NCI-H69 (cell line): ENCODE results near the gene SLC16A6.
A peak's percentile ranks its signal among the peaks of the same experiment; 100 is the strongest.
"Not testable (repeated sequence)": the region's sequence is repeated elsewhere in the genome, so short reads cannot be mapped to it uniquely, and the experiment has no call there.

Source experiments
- DNase-seq: peaks from one replicate; lab custom pipeline; 2025; lab: John Stamatoyannopoulos, UW

The SLC16A6 gene

DNA sequence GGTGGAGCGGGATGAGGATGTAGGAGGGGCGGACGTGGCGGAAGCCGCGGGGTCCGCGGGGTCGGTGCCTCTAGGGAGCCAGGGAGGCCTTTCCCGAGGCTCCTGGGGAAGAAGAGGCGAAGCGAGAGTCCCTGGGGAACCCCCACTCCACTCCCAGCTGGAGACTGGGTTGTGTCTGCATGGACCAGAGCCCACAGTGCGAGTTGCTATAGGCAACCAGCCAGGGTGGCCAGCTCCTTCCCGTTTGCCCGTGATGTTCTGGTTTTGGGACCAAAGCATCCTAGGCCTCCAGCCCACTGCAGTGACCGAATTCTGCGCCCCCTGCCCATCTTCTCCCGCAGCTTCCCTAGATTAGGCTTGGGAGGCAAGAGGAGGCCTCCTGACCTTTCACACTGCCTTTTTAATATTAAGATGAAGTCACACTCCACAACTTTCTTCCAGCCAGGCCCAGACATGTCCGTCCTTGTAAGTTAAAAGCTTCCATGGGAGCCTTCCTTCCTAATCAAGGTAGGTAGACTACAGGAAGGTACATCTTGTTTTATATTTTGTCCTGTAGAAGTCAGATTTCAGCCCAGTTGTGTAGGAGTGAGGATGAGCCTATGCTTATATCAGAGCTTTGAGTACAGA, 42.6 kb downstream of the SLC16A6 start:
- DNase-seq: peak; percentile 80

DNA sequence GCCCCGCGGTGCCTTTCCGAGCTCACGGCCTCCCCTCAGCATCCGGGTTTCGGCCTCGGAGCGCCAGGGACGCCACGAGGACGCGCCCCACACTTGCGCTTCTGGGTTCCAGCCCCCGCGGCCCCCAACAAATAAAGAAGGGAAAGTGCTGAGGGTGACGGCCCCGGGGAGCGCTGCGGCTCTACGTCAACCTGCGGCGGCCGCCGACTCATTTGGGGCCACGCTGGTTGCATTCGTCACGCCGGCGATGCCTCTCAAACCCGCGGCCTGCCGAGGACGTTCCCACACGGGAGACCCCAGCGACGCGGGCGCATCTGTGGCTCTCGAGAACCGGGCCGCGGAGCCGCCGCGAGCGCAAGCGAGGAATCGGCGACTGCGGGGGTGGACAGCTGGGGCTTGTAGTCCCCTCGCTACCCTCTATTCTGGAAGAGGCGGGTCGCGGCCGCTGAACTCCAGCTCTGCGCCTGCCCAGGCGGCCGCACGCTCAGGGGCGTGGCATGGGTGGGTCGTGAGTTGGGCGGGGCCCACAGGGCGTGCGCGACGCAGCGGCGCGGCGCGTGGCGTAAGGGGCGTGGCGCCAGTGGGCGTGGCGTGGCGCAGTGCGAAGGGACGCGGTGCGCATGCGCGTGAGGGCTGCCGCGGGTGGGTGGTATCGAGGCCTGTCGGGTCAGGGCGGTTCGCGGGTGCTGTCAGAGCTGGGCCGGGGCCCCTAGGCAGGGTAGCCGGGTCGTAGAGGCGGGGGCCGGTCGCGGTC, 43.3 kb downstream of the SLC16A6 start, which contains the start of gene AMZ2:
TSS of gene AMZ2 (plus strand) at position 599 of the 754 bp plus-strand sequence. CDS start 2,145 bp downstream, outside the sequence.
- peak; percentile 98 for DNase-seq

DNA sequence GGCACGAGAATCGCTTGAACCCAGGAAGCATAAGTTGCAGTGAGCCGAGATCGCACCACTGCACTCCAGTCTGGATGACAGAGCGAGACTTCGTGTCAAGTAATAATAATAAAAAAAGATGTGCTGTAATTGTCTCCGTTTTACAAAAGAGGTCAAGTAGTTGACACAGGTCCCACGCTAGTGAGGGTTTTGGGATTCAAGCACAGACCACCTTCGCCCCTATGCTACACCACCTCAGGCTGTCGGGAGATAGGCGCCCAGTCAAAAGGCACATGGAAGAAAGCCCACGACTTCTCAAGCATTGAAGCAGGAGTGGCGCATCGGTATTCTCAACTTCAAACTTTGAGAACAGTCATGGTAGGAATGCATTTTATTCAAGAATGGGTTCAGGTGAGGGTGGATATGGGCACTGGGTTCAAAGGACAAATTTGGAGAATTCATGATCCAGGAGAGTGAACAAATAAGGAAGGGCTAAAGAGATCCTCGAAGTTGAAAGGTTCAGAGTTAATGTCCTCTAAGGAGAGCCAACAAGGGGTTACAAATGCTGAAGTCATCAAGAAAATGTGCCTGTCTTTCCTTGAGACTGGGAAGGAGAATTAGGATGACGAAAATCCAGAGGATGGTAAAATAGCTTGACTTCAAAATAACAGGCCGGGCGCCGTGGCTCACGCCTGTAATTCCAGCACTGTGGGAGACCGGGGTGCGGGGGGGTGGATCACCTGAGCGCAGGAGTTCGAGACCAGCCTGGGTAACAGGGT, 44.5 kb downstream of the SLC16A6 start:
- DNase-seq: no peak

DNA sequence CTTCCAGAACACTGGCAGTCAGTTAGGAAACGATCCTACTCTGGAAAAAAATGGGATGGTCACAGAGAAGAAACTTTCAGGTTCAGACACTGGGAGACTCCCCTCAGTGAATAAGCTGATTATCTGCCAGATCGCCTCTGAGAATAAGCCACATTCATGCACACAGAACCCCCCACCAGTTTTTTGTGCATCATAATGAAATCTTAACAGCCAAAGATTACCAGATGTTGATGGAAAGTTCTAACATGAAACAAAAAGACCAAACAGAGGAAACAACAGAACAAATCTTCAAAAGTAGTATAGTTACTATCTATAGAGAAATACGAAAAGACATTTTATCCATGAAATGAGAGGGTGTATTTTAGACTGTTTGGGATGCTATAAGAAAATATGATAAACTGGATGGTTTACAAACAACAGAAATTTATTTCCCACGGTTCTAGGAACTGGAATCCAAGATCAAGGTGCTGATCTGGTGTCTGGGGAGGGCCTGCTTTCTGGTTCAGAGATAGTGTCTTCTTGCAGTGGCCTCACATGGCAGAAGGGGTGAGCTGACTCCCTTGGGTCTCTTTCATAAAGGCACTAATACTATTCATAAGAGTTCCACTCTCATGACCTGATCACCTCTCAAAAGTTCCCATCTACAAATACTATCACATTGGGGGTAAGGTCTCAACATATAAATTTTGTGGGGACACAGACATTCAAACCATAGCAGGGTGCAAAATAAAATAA, 51.1 kb downstream of the SLC16A6 start:
- DNase-seq: no peak

DNA sequence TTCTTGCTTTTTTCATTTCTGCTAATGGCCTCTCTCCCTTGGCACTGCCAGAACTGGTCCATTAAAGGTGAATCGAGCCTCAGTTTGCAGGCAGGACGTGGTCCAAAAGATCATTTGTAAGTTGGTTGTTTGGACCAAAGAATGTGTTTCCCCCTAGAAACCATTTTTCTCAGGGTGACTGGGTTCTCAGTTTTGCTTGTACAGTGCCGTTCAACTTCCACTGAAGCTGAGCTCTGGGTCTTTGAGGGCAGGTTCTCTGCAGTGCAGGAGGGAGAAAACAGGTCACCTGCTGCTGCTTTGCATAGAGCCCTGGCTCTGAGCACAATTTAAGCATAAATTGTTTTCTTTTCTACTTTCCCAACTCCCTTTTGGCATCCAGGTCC, 52.1 kb downstream of the SLC16A6 start:
- DNase-seq: no peak

DNA sequence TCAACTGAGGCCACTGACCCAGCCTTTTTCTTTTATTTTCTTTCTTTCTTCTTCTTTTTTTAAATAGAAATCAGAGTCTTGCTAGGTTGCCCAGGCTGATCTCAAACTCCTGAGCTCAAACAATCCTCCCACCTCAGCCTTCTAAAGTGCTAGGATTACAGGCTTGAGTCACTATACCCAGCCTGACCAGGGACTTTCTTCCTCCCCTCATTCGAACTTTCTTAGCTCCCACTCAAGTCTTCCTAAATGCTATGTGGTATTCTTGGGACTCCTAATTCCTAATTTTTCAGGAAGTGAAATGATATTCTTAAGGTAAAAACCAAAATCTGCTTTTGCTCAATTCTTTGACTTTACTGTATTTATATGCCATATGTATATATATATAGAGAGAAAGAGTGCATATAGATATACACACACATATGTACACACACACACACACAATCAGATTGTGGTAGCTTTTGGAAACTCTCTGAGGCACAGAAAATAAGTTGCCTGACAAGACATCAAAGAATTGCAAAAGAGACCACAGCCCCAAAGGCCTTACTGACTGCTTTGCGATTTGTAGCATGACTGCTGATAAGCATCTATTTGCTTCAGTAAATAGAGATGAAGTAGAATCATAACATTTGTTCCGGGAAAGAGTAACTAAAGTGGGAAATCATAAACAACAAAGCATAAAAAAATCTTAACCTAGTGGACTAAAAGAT, 52.6 kb downstream of the SLC16A6 start:
- no peak for DNase-seq

DNA sequence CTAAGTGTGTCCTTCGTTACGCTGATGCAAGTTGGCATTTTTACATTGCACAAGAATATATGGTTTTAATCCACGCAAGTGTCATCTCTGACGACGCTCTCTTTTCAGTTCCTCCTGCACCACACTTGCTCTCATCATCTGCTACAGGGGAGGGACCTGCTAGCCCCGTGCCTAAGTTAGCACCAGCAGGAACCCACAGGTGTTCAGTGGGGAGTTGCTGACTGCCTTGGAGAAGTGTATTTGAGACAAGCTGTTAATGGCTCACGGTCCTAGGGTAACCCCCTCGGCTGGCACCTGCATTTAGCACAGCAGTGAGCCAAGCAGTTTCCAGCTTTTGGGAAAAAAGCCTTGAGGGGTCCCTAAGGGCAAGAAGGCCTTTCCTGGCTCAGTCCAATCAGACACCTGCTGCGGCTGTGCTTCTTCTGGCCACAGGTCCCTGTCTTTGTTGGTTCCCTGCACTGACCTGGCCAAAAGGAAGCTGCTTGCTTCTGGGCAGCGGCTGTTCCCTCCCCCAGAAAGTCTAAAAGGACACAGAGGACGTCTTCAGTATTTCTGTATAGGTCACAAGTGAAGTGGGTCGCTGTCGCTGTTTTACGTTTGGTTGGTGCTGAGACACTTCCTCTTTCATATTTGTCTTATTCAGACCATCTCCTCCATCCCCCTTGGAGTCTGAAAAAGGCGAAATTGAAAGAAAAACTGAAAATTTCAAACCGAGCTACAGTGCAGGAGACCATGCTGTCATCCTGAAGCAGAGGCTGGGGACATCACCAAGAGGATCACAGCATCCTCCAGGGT, 53.4 kb downstream of the SLC16A6 start:
- DNase-seq: not testable (repeated sequence)

DNA sequence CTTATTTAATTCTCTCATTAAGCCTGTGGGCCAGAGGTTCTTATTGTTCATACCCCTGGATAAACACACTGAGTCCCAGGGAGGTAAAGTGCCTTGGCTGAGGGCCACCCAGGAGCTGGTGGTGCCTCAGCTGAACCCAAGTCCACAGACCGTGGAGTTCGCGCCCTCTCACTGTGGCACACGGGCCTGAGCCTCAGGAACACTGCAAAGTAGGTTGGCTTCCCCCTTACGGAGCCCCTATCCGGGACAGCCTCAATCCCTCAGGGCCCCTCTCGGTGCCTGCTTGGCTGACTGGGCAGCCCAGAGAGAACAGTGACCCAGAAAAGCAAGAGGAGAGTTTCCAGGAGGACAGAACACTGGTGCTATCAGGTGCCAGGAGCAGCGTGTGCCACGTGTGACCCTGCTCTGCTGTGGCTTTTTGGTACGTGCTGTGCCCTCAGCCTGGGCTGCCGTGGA, 55.6 kb downstream of the SLC16A6 start:
- not testable (repeated sequence) for DNase-seq

DNA sequence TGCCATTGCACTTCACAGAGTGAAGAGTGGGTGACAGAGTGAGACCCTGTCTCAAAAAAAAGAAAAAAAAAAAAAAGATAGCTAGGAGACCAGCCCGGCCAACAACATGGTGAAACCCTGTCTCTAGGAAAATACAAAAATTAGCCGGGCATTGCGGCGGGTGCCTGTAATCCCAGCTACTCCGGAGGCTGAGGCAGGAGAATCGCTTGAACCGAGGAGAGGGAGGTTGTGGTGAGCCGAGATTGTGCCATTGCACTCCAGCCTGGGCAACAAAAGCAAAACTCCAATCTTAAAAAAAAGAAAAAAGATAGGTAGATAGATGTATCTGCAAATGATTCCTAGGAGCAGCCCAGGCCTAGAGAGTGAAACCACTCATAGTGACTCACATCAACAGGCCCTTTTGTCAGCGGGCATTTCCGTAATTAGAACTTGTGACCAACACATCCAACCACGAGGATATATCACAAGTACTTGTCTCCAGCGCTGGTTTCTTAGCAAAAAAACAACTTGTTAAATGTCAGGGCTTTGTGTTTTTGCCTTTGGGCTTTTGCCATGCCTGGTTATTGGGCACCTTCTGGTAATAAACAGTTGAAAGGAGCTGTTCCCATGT, 56.1 kb downstream of the SLC16A6 start:
- peak; percentile 20 for DNase-seq

DNA sequence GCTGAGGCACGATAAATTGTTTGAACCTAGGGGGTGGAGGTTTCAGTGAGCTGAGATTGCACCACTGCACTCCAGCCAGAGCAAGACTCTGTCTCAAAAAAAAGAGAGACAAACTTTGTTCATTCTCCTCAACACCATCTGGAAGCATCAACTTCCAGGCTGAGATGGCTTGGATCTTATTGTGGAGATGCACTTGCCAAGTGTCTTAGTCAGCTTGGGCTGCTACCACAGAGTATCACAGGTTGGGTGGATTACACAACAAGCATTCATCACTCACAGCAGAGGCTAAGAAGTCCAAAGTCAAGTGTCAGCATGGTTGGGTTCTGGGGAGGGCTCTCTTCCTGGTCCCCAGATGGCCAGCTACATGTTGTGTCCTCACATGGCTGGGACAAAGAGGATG, 58.2 kb downstream of the SLC16A6 start:
- not testable (repeated sequence) for DNase-seq

DNA sequence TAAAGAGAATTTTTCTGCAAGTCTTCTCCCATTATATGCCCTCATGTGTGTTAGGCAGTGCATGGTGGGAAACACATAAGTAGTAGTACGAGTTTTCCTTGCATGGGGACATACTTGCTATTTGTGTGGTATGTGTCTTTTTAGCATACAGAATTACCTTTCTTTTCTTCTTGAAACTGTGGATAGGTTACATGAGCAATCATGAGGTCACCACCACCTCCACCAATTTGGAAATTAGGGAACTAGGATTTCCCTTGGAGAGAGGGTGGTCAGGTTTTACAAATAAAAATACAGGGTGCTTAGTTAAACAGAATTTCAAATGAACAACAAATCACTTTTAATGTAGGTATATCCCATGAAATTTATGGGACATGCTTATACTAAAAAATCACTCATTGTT, 59.4 kb downstream of the SLC16A6 start:
- no peak for DNase-seq

DNA sequence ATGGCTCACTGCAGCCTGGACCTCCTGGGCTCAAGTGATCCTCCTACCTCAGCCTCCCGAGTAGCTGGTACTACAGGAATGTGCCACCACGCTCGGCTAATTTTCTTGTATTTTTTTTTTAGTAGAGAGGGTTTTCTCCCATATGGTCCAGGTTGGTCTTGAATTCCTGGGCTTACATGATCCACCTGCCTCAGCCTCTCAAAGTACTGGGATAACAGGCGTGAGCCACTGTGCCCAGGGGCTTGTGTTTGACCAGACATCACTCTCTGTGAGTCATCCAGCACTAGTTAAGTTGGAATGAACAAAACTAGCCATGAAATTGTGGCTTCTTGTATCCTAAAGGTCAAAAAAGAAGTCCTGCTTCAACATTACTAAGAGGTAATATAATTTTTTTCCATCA, 59.8 kb downstream of the SLC16A6 start:
- not testable (repeated sequence) for DNase-seq

DNA sequence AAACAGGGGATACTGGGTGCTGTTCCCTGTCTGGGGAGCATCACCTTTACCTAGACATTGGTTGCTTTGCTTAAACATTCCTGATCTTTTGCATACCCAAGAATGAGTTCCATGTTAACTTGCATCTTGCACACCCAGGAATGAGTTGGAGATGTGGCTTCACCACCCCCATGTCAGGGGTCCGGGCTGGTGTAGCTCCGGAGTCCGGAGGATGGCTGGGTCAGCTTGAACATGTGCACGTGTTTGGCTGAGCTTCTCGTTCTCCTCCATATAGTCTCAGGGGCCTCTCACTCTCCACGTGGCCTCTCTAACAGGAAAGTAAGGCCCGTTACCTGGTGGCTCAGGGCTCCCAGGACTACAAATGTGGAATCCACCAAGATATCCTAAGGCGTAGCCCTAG, 61.3 kb downstream of the SLC16A6 start:
- no peak for DNase-seq

DNA sequence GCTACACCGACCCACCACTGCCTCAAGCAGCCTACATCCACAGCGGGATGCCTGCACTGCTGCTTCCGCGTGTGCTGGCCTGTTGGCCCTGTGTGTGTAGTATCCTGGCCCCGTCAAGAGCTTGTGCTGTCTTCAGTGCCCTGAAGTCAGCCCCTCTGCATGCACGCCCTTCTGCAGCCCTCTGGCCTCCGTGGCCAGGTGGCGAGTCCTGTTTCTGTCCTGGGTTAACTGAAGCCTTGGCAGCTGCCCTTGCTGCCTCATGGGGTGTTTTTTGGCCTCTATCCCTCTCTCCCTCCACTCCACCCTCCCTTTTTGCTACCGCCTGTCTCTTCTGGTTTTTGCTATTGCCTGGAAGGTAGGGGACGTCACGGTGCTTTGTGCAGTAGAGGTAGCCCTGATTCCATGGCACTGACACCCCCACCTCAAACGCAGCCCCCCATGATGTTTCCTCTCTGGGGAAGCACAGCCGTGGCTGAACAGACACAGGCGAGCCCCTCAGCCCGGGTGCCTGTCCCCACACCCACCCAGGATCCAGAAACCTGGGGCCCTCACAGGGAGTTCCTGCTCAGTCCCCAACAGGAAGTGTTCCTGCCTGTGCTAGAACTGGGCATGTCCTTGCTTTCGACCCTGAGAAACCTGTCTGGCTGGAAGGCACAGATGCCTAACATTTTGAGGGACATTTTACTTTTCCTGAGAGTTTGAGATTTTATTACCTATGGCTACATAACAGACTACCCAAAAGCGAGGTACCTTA, 61.9 kb downstream of the SLC16A6 start:
- DNase-seq: no peak

DNA sequence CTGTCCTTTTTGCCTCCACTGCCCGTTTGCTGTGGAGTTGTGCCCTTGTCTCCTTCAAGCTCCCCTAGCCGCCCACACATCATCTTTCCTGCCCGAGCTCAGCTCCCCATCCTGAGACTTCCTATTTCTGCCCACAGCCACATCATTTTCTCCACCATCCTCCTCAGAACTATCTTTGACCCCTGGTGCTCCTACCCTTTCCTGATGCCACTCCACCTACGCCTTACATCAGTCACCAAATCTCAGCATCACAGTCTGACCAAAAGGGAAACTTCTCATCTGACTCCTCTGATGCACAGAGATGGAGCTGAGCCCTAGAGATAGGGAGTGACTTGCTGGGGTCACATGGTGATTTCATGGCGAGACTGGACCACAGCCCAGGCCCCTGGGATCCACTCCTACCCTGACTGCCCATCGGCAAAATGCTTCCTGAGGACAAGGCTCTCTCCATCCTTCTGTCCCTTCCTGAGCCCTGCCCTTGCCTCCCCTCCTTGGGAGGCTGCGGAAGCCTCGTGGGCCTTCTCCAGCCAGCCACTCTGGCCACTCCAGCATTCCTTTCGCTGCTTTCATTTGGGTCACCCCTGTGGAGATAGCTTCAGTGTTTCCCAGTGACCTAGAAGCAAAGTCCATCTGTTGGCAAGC, 62.8 kb downstream of the SLC16A6 start:
- not testable (repeated sequence) for DNase-seq

DNA sequence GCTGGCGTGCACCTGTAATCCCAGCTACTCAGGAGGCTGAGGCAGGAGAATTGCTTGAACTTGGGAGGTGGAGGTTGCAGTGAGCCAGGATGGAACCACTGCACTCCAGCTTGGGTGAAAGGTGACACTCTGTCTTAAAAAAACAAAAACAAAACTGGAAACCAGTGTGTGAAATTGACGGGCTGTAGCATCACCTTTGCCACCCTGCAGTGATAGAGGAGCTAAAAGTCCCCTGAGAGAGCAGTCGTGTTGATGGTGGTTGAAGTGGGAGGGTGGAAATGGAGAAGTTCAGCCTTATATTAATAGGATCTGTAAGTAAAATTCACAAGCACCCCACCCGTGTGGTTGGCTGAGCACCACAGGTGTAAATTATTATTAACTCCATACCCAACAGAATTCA, 65.9 kb downstream of the SLC16A6 start:
- not testable (repeated sequence) for DNase-seq

DNA sequence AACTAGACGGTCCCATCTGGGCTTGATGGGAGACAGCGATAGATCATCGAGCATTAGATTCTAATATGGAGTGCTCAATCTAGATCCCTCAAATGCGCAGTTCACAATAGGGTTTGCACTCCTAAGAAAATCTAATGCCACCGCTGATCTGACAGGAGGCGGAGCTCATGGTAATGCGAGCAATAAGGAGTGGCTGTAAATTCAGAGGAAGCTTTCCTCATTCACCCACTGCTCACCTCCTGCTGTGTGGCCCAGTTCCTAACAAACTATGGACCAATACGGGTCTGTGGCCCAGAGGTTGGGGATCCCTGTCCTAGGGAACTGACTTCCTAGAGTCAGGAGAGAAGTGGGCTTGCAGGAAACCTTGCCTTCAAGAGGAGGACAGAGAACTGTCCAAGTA, 68.3 kb downstream of the SLC16A6 start:
- DNase-seq: no peak

DNA sequence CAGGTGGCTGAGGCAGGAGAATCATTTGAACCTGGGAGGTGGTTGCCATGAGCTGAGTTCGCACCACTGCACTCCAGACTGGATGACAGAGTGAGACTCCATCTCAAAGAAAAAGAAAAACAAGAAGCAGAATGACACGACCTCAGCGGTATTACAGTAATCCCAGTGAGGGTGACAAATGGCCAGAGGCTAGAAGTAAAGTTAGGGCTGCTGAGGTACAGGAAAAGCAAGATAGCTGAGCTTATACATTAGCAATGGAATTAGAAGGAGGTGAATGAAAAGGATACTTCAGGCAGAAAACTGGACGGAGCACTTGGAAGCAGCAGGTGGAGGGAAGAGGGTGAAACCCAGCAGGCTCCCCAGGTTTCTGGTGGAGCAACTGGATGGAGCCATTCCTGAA, 69.1 kb downstream of the SLC16A6 start:
- DNase-seq: no peak

DNA sequence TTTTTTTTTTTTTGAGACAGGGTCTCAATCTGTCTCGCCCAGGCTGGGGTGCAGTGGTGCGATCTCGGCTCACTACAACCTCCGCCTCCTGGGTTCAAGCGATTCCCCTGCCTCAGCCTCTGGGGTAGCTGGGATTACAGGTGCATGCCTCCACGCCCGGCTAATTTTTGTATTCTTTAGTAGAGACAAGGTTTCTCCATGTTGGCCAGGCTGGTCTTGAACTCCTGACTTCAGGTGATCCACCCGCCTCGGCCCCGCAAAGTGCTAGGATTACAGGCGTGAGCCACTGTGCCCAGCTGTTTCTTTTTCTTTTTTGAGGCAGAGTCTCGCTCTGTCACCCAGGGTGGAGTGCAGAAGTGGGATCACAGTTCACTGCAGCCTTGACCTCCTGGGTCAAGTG, 70.1 kb downstream of the SLC16A6 start:
- not testable (repeated sequence) for DNase-seq
